ENCODE data around the gene IARS1.

The IARS1 gene

GRCh38 chr9:92279302-92279701 lies 14.2 kb downstream of the IARS1 start:
- no peak overlapping the region for H3K4me3 ChIP-seq (ENCODE audit: low read depth, low read length)
- H2AFZ ChIP-seq (ENCODE audit: insufficient read depth, low read length, poor library complexity), result no peak overlapping the region
- H3K36me3 ChIP-seq (ENCODE audit: control insufficient read depth in 1 of 2, insufficient read depth in 2 of 2, low read length in 2 of 2), result peaks cover 26 to 48% of the 10 kb centered on the region in 2 experiments
- H4K12ac ChIP-seq (ENCODE audit: low read depth, low read length), result no peak overlapping the region
- no peak for DNase-seq
- H3K18ac ChIP-seq (ENCODE audit: low read length), result no peak overlapping the region
- H3K79me1 ChIP-seq (ENCODE audit: low read length), result no peaks in the 10 kb centered on the region
- H4K91ac ChIP-seq (ENCODE audit: low read depth, low read length), result no peak overlapping the region
- H3K4ac ChIP-seq (ENCODE audit: low read depth, low read length), result no peak overlapping the region
- no peak overlapping the region for H3K14ac ChIP-seq (ENCODE audit: low read length)
- H3K23ac ChIP-seq (ENCODE audit: low read length), result no peak overlapping the region
- no peak overlapping the region for H3K4me2 ChIP-seq (ENCODE audit: low read length)
- no peaks in the 10 kb centered on the region for H3K4me1 ChIP-seq (ENCODE audit: control insufficient read depth in 1 of 2, insufficient read depth in 2 of 2, low read length in 2 of 2)
- H2BK120ac ChIP-seq (ENCODE audit: insufficient read depth, low read length, poor library complexity), result no peak overlapping the region
- H4K8ac ChIP-seq (ENCODE audit: low read depth, low read length), result no peak overlapping the region
- no peak overlapping the region for H2BK12ac ChIP-seq (ENCODE audit: low read length)
- H3K9me3 ChIP-seq (ENCODE audit: insufficient read depth, low read depth, low read length), result no peaks in the 10 kb centered on the region
- no peaks in the 10 kb centered on the region for H3K27me3 ChIP-seq (ENCODE audit: insufficient read depth, low read length)
- H3K27ac ChIP-seq (ENCODE audit: low read depth, low read length), result no peak overlapping the region
- H2BK5ac ChIP-seq (ENCODE audit: low read depth, low read length, poor library complexity), result no peak overlapping the region
- no peaks in the 10 kb centered on the region for H3K79me2 ChIP-seq (ENCODE audit: control insufficient read depth, insufficient read depth, low read length, poor library complexity)
- H3K9ac ChIP-seq (ENCODE audit: low read length), result no peak overlapping the region
- no CpG with 5 or more reads among the region's 1 CpG for WGBS (ENCODE audit: extremely low coverage, insufficient coverage, insufficient read length)
- H2AK5ac ChIP-seq (ENCODE audit: low read length), result no peak overlapping the region

- H3K9me3 ChIP-seq (ENCODE audit: insufficient read depth, low read depth, low read length), result no peaks in the 10 kb centered on the region
- no peak overlapping the region for H2AFZ ChIP-seq (ENCODE audit: insufficient read depth, low read length, poor library complexity)
- H4K91ac ChIP-seq (ENCODE audit: low read depth, low read length), result no peak overlapping the region
- H2AK5ac ChIP-seq (ENCODE audit: low read length), result no peak overlapping the region
- no peaks in the 10 kb centered on the region for H3K4me1 ChIP-seq (ENCODE audit: control insufficient read depth in 1 of 2, insufficient read depth in 2 of 2, low read length in 2 of 2)
- H2BK120ac ChIP-seq (ENCODE audit: insufficient read depth, low read length, poor library complexity), result no peak overlapping the region
- H3K14ac ChIP-seq (ENCODE audit: low read length), result no peak overlapping the region
- no peak overlapping the region for H3K23ac ChIP-seq (ENCODE audit: low read length)
- no CpG with 5 or more reads among the region's 2 CpGs for WGBS (ENCODE audit: extremely low coverage, insufficient coverage, insufficient read length)
- H3K4me3 ChIP-seq (ENCODE audit: low read depth, low read length), result no peak overlapping the region
- no peaks in the 10 kb centered on the region for H3K27me3 ChIP-seq (ENCODE audit: insufficient read depth, low read length)
- no peak overlapping the region for H3K18ac ChIP-seq (ENCODE audit: low read length)
- H3K79me2 ChIP-seq (ENCODE audit: control insufficient read depth, insufficient read depth, low read length, poor library complexity), result no peaks in the 10 kb centered on the region
- H4K12ac ChIP-seq (ENCODE audit: low read depth, low read length), result no peak overlapping the region
- no peak for DNase-seq
- H4K8ac ChIP-seq (ENCODE audit: low read depth, low read length), result no peak overlapping the region
- no peak overlapping the region for H2BK5ac ChIP-seq (ENCODE audit: low read depth, low read length, poor library complexity)
- no peak overlapping the region for H3K4me2 ChIP-seq (ENCODE audit: low read length)
- H2BK12ac ChIP-seq (ENCODE audit: low read length), result no peak overlapping the region
- H3K9ac ChIP-seq (ENCODE audit: low read length), result no peak overlapping the region
- H3K36me3 ChIP-seq (ENCODE audit: control insufficient read depth in 1 of 2, insufficient read depth in 2 of 2, low read length in 2 of 2), result peaks cover 23 to 48% of the 10 kb centered on the region in 2 experiments
- H3K4ac ChIP-seq (ENCODE audit: low read depth, low read length), result no peak overlapping the region
- H3K79me1 ChIP-seq (ENCODE audit: low read length), result no peaks in the 10 kb centered on the region
- H3K27ac ChIP-seq (ENCODE audit: low read depth, low read length), result no peak overlapping the region
These were observed 15.4 kb downstream of the IARS1 start for GRCh38 chr9:92278110-92278509.

DNA sequence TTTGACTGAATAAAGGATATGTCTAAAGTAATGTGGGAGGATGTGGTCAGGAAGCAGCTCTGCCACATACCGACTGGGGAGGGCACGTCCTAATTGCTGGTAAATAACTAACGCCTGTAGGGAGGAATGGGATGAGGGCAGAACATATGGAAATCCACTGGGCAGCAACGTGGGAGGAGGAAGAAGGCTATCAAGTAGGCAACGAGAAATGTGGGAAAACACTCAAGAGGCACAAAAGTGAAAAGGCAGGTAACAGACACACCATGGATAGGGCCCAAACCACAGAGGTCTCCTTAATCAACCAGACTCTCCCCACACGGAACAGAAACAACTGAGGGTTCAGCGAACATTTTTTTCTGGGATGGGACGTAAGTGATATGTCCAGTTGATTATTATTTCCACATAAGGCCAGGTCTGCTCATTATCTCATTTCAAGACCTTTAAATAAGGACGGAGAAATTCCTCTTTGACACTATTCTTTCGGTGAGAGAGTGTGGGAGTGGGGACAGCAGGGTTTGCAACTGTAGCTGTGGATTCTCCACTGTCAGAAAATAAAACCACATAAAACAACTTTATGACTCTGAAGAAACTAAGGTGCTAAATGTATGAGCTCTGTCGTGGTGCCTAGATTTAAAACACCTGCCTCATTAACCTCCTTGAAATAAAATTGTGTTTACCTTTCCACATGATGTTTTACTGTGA lies 17.0 kb downstream of the IARS1 start:
- Histone ChIP-seq H3K9me3 (ENCODE audit: insufficient read depth, low read depth, low read length) (no peaks in the 10 kb centered on the region), H3K36me3 (ENCODE audit: control insufficient read depth in 1 of 2, insufficient read depth in 2 of 2, low read length in 2 of 2) (peaks cover 22 to 47% of the 10 kb centered on the region in 2 experiments), H3K4me1 (ENCODE audit: control insufficient read depth in 1 of 2, insufficient read depth in 2 of 2, low read length in 2 of 2) (no peaks in the 10 kb centered on the region), H3K9ac (ENCODE audit: low read length) (no peak overlapping the region), H3K18ac (ENCODE audit: low read length) (no peak overlapping the region), H3K27ac (ENCODE audit: low read depth, low read length) (no peak overlapping the region), H3K79me2 (ENCODE audit: control insufficient read depth, insufficient read depth, low read length, poor library complexity) (no peaks in the 10 kb centered on the region), H2AK5ac (ENCODE audit: low read length) (no peak overlapping the region), H3K27me3 (ENCODE audit: insufficient read depth, low read length) (no peaks in the 10 kb centered on the region), H4K91ac (ENCODE audit: low read depth, low read length) (no peak overlapping the region), H4K8ac (ENCODE audit: low read depth, low read length) (no peak overlapping the region), H3K4ac (ENCODE audit: low read depth, low read length) (no peak overlapping the region), H3K4me3 (ENCODE audit: low read depth, low read length) (no peak overlapping the region), H2BK12ac (ENCODE audit: low read length) (no peak overlapping the region), H2AFZ (ENCODE audit: insufficient read depth, low read length, poor library complexity) (no peak overlapping the region), H2BK5ac (ENCODE audit: low read depth, low read length, poor library complexity) (no peak overlapping the region), H4K12ac (ENCODE audit: low read depth, low read length) (no peak overlapping the region), H3K79me1 (ENCODE audit: low read length) (no peaks in the 10 kb centered on the region), H3K23ac (ENCODE audit: low read length) (peak overlapping the region; percentile 46), H3K14ac (ENCODE audit: low read length) (no peak overlapping the region), H3K4me2 (ENCODE audit: low read length) (no peak overlapping the region), H2BK120ac (ENCODE audit: insufficient read depth, low read length, poor library complexity) (no peak overlapping the region)
- no peak for DNase-seq
- WGBS (ENCODE audit: extremely low coverage, insufficient coverage, insufficient read length), result no CpG with 5 or more reads among the region's 11 CpGs

- DNase-seq, result peak; percentile 23 to 44
- H4K8ac ChIP-seq (ENCODE audit: low read depth, low read length), result no peak overlapping the region
- H3K27ac ChIP-seq (ENCODE audit: low read depth, low read length), result no peak overlapping the region
- H3K14ac ChIP-seq (ENCODE audit: low read length), result no peak overlapping the region
- WGBS (ENCODE audit: extremely low coverage, insufficient coverage, insufficient read length), result no CpG with 5 or more reads among the region's 6 CpGs
- H3K4ac ChIP-seq (ENCODE audit: low read depth, low read length), result no peak overlapping the region
- H2BK120ac ChIP-seq (ENCODE audit: insufficient read depth, low read length, poor library complexity), result no peak overlapping the region
- H4K91ac ChIP-seq (ENCODE audit: low read depth, low read length), result no peak overlapping the region
- no peak overlapping the region for H3K4me3 ChIP-seq (ENCODE audit: low read depth, low read length)
- no peak overlapping the region for H3K9ac ChIP-seq (ENCODE audit: low read length)
- peak overlapping the region; percentile 40 for H2BK12ac ChIP-seq (ENCODE audit: low read length)
- no peak overlapping the region for H3K4me2 ChIP-seq (ENCODE audit: low read length)
- H3K4me1 ChIP-seq (ENCODE audit: control insufficient read depth in 1 of 2, insufficient read depth in 2 of 2, low read length in 2 of 2), result no peaks in the 10 kb centered on the region
- no peaks in the 10 kb centered on the region for H3K79me1 ChIP-seq (ENCODE audit: low read length)
- H2BK5ac ChIP-seq (ENCODE audit: low read depth, low read length, poor library complexity), result no peak overlapping the region
- H3K18ac ChIP-seq (ENCODE audit: low read length), result no peak overlapping the region
- no peaks in the 10 kb centered on the region for H3K27me3 ChIP-seq (ENCODE audit: insufficient read depth, low read length)
- H3K79me2 ChIP-seq (ENCODE audit: control insufficient read depth, insufficient read depth, low read length, poor library complexity), result no peaks in the 10 kb centered on the region
- H4K12ac ChIP-seq (ENCODE audit: low read depth, low read length), result no peak overlapping the region
- no peak overlapping the region for H3K23ac ChIP-seq (ENCODE audit: low read length)
- H3K36me3 ChIP-seq (ENCODE audit: control insufficient read depth in 1 of 2, insufficient read depth in 2 of 2, low read length in 2 of 2), result peaks cover 22 to 52% of the 10 kb centered on the region in 2 experiments
- no peak overlapping the region for H2AFZ ChIP-seq (ENCODE audit: insufficient read depth, low read length, poor library complexity)
- no peak overlapping the region for H2AK5ac ChIP-seq (ENCODE audit: low read length)
- H3K9me3 ChIP-seq (ENCODE audit: insufficient read depth, low read depth, low read length), result no peaks in the 10 kb centered on the region
These were observed 18.0 kb downstream of the IARS1 start for GRCh38 chr9:92275541-92275940.

Measured in trophoblast cell (in vitro differentiated cells and primary cell).